Measurements from ENCODE around the gene SMIM26. TPM values are rescaled to one million over a fixed set of nuclear protein-coding genes. Genes with fewer than 3 reads are reported as not detected.

SMIM26 gene
- total RNA-seq, 1 experiment from 2014 or later, result 54.6 TPM

- TF ChIP-seq SIN3A (IDR thresholded peaks at IDR 0.05; ENCODE audit: borderline replicate concordance, insufficient read depth, low read depth, low read length), result no peak
- no peak for TF ChIP-seq REST (IDR thresholded peaks at IDR 0.05; ENCODE audit: insufficient read depth in 1 of 2, low read depth in 2 of 2, low read length in 1 of 2)
- TF ChIP-seq CTCF (IDR thresholded peaks at IDR 0.05), result no peak
- TF ChIP-seq TCF7L2 (IDR thresholded peaks at IDR 0.05; ENCODE audit: low read depth, low read length), result no peak
- TF ChIP-seq POLR2AphosphoS5 (IDR thresholded peaks at IDR 0.05; ENCODE audit: low read depth, low read length), result no peak
- Histone ChIP-seq H3K4me3 (ENCODE audit: low read depth in 2 of 2, low read length in 2 of 2) (no peak overlapping the region), H3K27ac (ENCODE audit: low read length) (no peak overlapping the region), H3K36me3 (ENCODE audit: control insufficient read depth, insufficient read depth, low read length) (no peaks in the 10 kb centered on the region), H3K27me3 (ENCODE audit: control insufficient read depth, insufficient read depth, low read length) (no peaks in the 10 kb centered on the region), H3K4me1 (ENCODE audit: control insufficient read depth, insufficient read depth, low read length) (no peaks in the 10 kb centered on the region), H3K9me3 (ENCODE audit: control insufficient read depth, insufficient read depth, low read depth, low read length) (no peaks in the 10 kb centered on the region)
- no peak for DNase-seq (ENCODE audit: low read depth, low spot score)
- no TSS peak for BruUV-seq (replicated peaks)
- in situ Hi-C loops (cut with HindIII; ENCODE audit: low pct_unique_long_range_greater_than_20kb, low sequenced_read_pairs) (no loop called here), intact Hi-C loops (cut with micrococcal nuclease; ENCODE audit: unreplicated experiment) (no loop called here)
- ChIA-PET CTCF (no interaction called here), POLR2A (no interaction called here)
- no peak for ATAC-seq
Observed at GRCh38 chr20:18578581-18578980, 11.3 kb downstream of the SMIM26 start.

GRCh38 chr20:18580012-18580411 lies 12.8 kb downstream of the SMIM26 start:
- CTCF ChIA-PET, result no interaction called here
- POLR2A ChIA-PET, result no interaction called here

More at GRCh38 chr20:18580012-18580411, 12.8 kb downstream of the SMIM26 start:
- Histone ChIP-seq H3K4me1 (ENCODE audit: control insufficient read depth, insufficient read depth, low read length) (no peaks in the 10 kb centered on the region), H3K9me3 (ENCODE audit: control insufficient read depth, insufficient read depth, low read depth, low read length) (no peaks in the 10 kb centered on the region), H3K36me3 (ENCODE audit: control insufficient read depth, insufficient read depth, low read length) (no peaks in the 10 kb centered on the region), H3K27me3 (ENCODE audit: control insufficient read depth, insufficient read depth, low read length) (no peaks in the 10 kb centered on the region), H3K4me3 (ENCODE audit: low read depth in 2 of 2, low read length in 2 of 2) (no peak overlapping the region), H3K27ac (ENCODE audit: low read length) (no peak overlapping the region)
- no peak for DNase-seq (ENCODE audit: low read depth, low spot score)
- no TSS peak for BruUV-seq (replicated peaks)
- TF ChIP-seq SIN3A (IDR thresholded peaks at IDR 0.05; ENCODE audit: borderline replicate concordance, insufficient read depth, low read depth, low read length) (no peak), REST (IDR thresholded peaks at IDR 0.05; ENCODE audit: insufficient read depth in 1 of 2, low read depth in 2 of 2, low read length in 1 of 2) (no peak), CTCF (IDR thresholded peaks at IDR 0.05) (no peak), TCF7L2 (IDR thresholded peaks at IDR 0.05; ENCODE audit: low read depth, low read length) (no peak), POLR2AphosphoS5 (IDR thresholded peaks at IDR 0.05; ENCODE audit: low read depth, low read length) (no peak)
- in situ Hi-C loops (cut with HindIII; ENCODE audit: low pct_unique_long_range_greater_than_20kb, low sequenced_read_pairs) (no loop called here), intact Hi-C loops (cut with micrococcal nuclease; ENCODE audit: unreplicated experiment) (no loop called here)
- ATAC-seq, result no peak

Measured in Panc1 (cell line).